Ovary (tissue), 3 donors: Measurements from ENCODE around the gene WEE1.

Experiments
- CTCF ChIP-seq, 3 donors: fragments of 450-650 bp in 2 of 3; fragments of 200-600 bp in 1 of 3; IDR thresholded peaks; one replicate each; pipeline versions ENCODE4 v1.5.1 to v1.8.0; 2016 to 2022; ENCODE audit warnings: antibody characterized with exemption in 3 of 3, mild to moderate bottlenecking in 1 of 3
- EP300 ChIP-seq: sonication (generic); formaldehyde crosslinking; IDR thresholded peaks from one replicate; pipeline ENCODE4 v1.6.1; 2017; ENCODE audit warnings: antibody characterized with exemption
- POLR2A ChIP-seq: fragments of 450-650 bp; IDR thresholded peaks from one replicate; pipeline ENCODE4 v1.6.1; 2017; ENCODE audit warnings: antibody characterized with exemption, mild to moderate bottlenecking, moderate library complexity
- donor health status: DM: no; HTN: no; CAD: no.

DNA sequence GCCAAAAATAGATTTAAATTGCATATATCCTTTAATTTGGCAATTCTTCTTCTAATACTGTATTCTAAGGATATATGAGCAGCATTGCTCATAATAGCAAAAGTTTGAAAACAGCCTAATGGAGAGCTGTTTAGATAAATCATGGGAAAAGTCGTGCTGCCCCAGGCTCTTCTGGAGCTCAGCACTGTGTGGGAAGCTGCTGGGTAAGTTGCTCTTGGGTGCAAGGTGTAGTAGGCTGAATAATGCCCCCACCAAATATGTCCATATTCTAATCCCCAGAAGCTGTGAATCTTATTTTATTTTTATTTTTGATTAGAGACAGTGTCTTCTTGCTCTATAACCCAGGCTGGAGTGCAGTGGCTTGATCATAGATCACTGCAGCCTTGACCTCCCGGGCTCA is 34.9 kb upstream of the WEE1 start:
- TF ChIP-seq CTCF (IDR thresholded peaks at IDR 0.05): no peak
- no peak for TF ChIP-seq POLR2A
- no peak for TF ChIP-seq EP300
